NT2/D1 (cell line): ENCODE measurements around the gene RNF13.

Experiments
- DNase-seq: peaks from one replicate; pipeline ENCODE4 v3.0.0-alpha.2; 2011; ENCODE audit warnings: low read depth, low spot score
- H3K27me3 ChIP-seq: 2 replicates; pipeline ENCODE4 v1.6.0; 2011; ENCODE audit warnings: mild to moderate bottlenecking; ENCODE audit not compliant: insufficient read length, insufficient read depth
- H3K36me3 ChIP-seq: 2 replicates; pipeline ENCODE4 v1.6.1; 2011; ENCODE audit warnings: mild to moderate bottlenecking, low read length, mixed read lengths; ENCODE audit not compliant: insufficient read depth, insufficient read length
- H3K4me1 ChIP-seq: 2 replicates; pipeline ENCODE4 v1.5.1; 2011; ENCODE audit not compliant: insufficient read depth, insufficient read length
- H3K4me3 ChIP-seq: 2 replicates; pipeline ENCODE4 v1.5.1; 2011; ENCODE audit warnings: low read depth; ENCODE audit not compliant: insufficient read length
- H3K9ac ChIP-seq: 2 replicates; pipeline ENCODE4 v1.6.0; 2011; ENCODE audit warnings: low read depth; ENCODE audit not compliant: insufficient read length
- H3K9me3 ChIP-seq: 2 replicates; pipeline ENCODE4 v1.5.1; 2011; ENCODE audit warnings: mild to moderate bottlenecking, low read length; ENCODE audit not compliant: insufficient read depth
- SUZ12 ChIP-seq: IDR thresholded peaks from 2 replicates; pipeline ENCODE4 v1.6.1; 2011; ENCODE audit not compliant: insufficient read length, insufficient read depth; ENCODE audit errors: extremely low read depth
- YY1 ChIP-seq: IDR thresholded peaks from 2 replicates; pipeline ENCODE4 v1.6.1; 2011; ENCODE audit not compliant: insufficient read length, insufficient read depth
- ZNF274 ChIP-seq: IDR thresholded peaks from 2 replicates; pipeline ENCODE4 v1.6.1; 2011; ENCODE audit warnings: mild to moderate bottlenecking, low read depth, low read length

RNF13 gene

DNA sequence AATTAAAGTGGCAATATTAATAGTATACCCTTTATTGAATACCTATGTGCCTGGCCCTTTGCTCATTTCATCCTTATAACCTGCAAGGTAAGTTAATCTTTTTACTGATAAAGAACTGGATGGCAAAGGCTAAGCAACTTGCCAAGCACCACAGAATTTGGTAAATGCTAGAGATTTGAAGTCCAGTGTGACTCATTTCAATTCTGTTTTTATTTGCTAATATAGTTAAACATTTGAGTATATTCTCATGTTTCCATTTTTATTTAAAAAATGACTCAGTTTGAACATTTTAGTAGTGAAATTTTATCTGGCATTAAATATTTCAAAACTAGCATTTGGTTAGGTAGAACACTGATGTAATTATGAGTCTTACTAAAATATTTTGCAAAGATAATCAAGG is 146.4 kb downstream of the RNF13 start:
- peaks cover 42% of the 10 kb centered on the region for H3K36me3 ChIP-seq
- TF ChIP-seq SUZ12 (no peak), YY1 (no peak), ZNF274 (no peak)
- no peak overlapping the region for H3K9ac ChIP-seq
- no peaks in the 10 kb centered on the region for H3K4me1 ChIP-seq
- H3K27me3 ChIP-seq: no peaks in the 10 kb centered on the region
- H3K9me3 ChIP-seq: no peaks in the 10 kb centered on the region
- H3K4me3 ChIP-seq: no peak overlapping the region
- DNase-seq: no peak

GRCh38 chr3:149963485-149963884 is 150.5 kb downstream of the RNF13 start:
- H3K27me3 ChIP-seq: no peaks in the 10 kb centered on the region
- DNase-seq: no peak
- no peaks in the 10 kb centered on the region for H3K9me3 ChIP-seq
- TF ChIP-seq ZNF274: no peak
- no peak for TF ChIP-seq YY1
- TF ChIP-seq SUZ12: no peak
- H3K9ac ChIP-seq: no peak overlapping the region
- no peak overlapping the region for H3K4me3 ChIP-seq
- H3K36me3 ChIP-seq: peaks cover 62% of the 10 kb centered on the region
- H3K4me1 ChIP-seq: no peaks in the 10 kb centered on the region

DNA sequence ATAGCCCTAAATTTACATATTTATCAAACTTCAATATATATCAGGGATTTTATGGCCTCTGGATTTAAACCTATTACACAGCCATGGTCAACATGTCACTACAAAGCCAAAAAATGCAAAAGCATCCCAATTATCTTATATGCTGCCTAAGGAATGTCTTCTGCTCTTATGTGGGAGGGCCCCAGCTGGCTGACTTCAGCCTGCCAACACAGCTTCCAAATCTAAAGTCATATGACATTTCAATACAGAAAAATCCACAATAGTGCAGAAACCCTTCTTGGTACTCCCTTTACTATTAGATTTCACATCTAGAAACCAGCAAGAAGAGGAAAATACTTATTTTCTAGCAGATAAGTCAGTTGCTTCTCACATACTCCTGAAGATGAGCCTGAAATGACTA is 151.3 kb downstream of the RNF13 start:
- no peaks in the 10 kb centered on the region for H3K27me3 ChIP-seq
- H3K4me3 ChIP-seq: no peak overlapping the region
- H3K4me1 ChIP-seq: no peaks in the 10 kb centered on the region
- H3K9ac ChIP-seq: no peak overlapping the region
- no peaks in the 10 kb centered on the region for H3K9me3 ChIP-seq
- H3K36me3 ChIP-seq: peaks cover 59% of the 10 kb centered on the region
- DNase-seq: no peak
- TF ChIP-seq SUZ12 (no peak), ZNF274 (no peak), YY1 (no peak)

DNA sequence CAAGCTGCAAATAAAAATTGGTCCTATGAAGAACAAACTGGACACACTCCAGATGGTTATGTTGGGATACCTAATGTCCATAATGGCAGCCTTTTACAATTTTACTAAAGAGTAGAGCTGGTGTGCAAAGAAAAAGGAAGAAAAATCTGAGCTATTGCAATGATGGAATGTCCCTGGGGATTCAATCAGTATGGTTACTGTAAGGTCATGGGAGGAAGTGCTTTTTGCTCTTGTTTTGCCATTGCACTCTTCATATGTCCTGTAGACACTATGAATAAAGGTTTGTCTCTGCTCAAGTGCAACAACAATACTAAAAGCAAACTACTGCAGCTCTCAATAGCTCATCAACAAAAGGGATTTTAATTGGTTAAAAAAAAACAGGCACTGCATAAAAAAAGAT is 152.3 kb downstream of the RNF13 start:
- H3K4me3 ChIP-seq: no peak overlapping the region
- H3K9ac ChIP-seq: no peak overlapping the region
- peaks cover 53% of the 10 kb centered on the region for H3K36me3 ChIP-seq

GRCh38 chr3:149967086-149967685 is 154.2 kb downstream of the RNF13 start:
- peaks cover 46% of the 10 kb centered on the region for H3K36me3 ChIP-seq

More for the DNA sequence above, 152.3 kb downstream of the RNF13 start:
- DNase-seq: no peak
- Histone ChIP-seq H3K4me1 (no peaks in the 10 kb centered on the region), H3K9me3 (no peaks in the 10 kb centered on the region), H3K27me3 (no peaks in the 10 kb centered on the region)
- TF ChIP-seq YY1 (no peak), SUZ12 (no peak), ZNF274 (no peak)

GRCh38 chr3:149968216-149968615 is 155.2 kb downstream of the RNF13 start:
- Histone ChIP-seq H3K4me1 (no peaks in the 10 kb centered on the region), H3K27me3 (no peaks in the 10 kb centered on the region), H3K9ac (no peak overlapping the region), H3K4me3 (no peak overlapping the region), H3K36me3 (peaks cover 42% of the 10 kb centered on the region), H3K9me3 (no peaks in the 10 kb centered on the region)
- no peak for DNase-seq
- no peak for TF ChIP-seq SUZ12

More at GRCh38 chr3:149967086-149967685, 154.2 kb downstream of the RNF13 start:
- Histone ChIP-seq H3K27me3 (no peaks in the 10 kb centered on the region), H3K4me1 (no peaks in the 10 kb centered on the region), H3K9ac (no peak overlapping the region), H3K4me3 (no peak overlapping the region), H3K9me3 (no peaks in the 10 kb centered on the region)
- no peak for DNase-seq
- TF ChIP-seq SUZ12: no peak
- TF ChIP-seq YY1: no peak
- TF ChIP-seq ZNF274: no peak

DNA sequence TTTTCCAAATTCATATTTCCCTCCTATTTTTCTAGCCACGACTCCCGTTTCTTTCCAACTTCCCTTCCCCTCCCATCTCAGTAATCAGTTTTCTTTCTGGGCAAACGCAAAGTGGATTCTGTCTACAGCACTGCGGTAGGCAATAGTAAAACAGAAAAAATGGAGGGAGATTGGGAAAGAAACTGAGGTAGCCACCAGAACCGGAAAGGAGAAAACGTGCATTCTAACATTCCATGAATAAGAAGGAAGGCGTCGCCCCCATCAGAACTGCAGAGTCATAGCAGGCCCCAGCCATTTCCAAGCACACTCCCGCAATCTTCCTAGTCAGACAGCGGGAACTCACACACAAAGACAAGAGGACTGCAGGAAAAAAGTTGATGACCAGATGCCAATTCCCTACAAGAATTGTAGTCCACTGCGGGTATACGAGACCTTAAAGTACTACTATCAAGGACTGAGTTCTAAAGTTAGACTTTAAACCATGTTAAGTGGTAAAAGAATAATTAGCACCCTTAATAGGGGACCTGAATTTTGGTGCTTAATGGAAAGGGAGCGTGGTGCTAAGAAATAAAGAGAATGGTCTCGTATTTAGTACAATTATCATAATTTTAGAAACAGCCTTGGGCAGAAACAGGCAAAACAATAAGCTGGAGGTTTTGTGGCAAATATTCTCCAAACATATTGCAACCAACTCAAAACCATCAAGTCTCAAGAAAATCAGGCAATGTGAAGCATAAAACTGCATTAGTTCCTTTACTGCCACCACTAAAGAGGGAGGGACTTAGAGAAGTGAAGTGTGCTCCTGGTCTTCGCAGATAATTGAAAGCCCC is 156.3 kb downstream of the RNF13 start:
- Histone ChIP-seq H3K9ac (peak overlapping the region; percentile 97), H3K27me3 (no peaks in the 10 kb centered on the region), H3K36me3 (peaks cover 31% of the 10 kb centered on the region), H3K4me1 (no peaks in the 10 kb centered on the region), H3K4me3 (peak overlapping the region; percentile 85), H3K9me3 (no peaks in the 10 kb centered on the region)
- peak; percentile 63 for DNase-seq
- TF ChIP-seq ZNF274 (no peak), SUZ12 (no peak), YY1 (no peak)
